Measurements from ENCODE around the gene SLC46A3.

DNA sequence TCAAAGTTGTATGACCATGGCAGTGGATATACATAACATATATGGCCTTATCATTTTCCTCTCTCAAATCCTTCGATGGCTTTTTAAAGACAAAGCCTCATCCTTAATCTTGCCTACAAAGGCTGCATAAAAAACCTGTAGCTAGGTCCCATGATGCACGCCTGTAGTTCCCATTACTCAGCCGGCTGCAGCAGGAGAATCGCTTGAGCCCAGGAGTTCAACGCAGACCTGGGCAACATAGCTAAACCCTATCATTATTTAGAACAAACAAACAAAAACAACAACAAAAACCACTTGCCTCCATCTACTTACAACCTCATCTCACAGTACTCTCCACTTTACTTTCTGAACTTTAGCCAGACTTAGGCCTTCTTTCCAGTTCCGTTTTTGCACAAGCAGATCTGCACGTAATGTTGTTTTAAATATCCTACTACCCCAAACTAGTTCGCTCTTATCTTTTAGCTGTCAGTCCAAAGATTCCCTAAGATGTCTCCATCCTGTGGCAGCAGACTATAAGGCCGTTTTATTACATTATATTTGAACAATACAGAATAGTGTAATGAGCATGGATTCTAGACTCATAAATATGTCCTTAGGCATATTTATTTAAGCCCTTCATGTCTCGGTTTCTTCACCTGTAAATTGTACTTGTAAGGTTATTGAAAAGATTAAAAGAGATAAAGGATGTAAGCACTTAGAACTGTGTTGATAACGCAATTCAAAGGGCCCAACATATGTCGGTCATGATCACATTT is 60.8 kb downstream of the SLC46A3 start:
- TF ChIP-seq POLR2A (IDR thresholded peaks at IDR 0.05), result no peak
- TF ChIP-seq, protein P1, sequence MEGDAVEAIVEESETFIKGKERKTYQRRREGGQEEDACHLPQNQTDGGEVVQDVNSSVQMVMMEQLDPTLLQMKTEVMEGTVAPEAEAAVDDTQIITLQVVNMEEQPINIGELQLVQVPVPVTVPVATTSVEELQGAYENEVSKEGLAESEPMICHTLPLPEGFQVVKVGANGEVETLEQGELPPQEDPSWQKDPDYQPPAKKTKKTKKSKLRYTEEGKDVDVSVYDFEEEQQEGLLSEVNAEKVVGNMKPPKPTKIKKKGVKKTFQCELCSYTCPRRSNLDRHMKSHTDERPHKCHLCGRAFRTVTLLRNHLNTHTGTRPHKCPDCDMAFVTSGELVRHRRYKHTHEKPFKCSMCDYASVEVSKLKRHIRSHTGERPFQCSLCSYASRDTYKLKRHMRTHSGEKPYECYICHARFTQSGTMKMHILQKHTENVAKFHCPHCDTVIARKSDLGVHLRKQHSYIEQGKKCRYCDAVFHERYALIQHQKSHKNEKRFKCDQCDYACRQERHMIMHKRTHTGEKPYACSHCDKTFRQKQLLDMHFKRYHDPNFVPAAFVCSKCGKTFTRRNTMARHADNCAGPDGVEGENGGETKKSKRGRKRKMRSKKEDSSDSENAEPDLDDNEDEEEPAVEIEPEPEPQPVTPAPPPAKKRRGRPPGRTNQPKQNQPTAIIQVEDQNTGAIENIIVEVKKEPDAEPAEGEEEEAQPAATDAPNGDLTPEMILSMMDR (IDR thresholded peaks at IDR 0.05), result no peak
- no peak for TF ChIP-seq POLR2AphosphoS5 (IDR thresholded peaks at IDR 0.05)

Measured in stomach (tissue), 4 donors.